GM19351 (cell line): ENCODE data around the gene CADPS.

Experiments used
- ATAC-seq: cut with Tn5 transposase; IDR thresholded peaks from one replicate; pipeline ENCODE4 v1.9.1; 2021; ENCODE audit warnings: mild to moderate bottlenecking, moderate library complexity; ENCODE audit not compliant: unreplicated experiment

The CADPS gene

DNA sequence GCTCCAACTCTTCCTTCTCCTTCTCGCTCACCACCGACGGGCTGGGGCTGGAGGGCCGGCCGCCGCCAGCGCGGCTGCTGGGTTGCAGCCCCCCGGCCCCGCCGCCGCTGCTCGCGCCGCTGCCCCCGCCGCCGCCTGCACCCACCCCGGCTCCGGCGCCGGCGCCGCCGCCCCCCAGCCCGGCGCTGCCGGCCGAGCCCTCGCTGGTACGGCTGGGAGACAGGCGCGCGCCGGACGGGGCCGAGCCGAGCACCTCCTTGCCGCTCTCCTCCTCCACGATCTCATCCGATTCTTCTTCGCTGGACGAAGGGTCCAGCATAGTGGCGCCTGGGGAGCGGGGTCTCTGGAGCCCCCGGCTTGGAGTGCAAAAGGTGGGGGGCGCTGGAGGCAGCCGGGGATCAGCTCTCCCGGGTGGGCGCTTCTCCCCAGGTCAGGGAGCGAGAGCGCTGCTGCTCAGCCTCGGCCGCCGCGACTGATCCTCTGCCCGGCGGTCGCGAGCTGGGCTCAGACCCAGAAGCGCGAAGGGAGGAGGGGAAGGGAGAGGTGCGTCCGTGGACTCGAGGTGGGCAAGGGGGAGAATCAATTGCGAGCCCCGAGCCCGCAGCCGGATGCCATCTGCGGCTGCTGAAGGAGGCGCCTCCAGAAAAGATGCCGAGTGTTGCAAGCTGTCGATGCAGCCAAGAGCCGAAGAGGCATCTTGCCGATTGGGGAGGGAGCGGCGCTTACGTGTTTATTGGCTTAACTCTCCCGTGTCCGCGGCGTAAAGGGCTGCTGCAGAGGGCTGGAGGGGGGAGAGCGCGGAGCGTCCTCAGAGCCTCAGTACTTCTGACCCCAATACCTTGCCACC, at the start of gene CADPS:
CADPS (minus strand) TSS at position 706 of the 847 bp plus-strand sequence; CDS start at position 319, 387 bp downstream.
- no peak for ATAC-seq

DNA sequence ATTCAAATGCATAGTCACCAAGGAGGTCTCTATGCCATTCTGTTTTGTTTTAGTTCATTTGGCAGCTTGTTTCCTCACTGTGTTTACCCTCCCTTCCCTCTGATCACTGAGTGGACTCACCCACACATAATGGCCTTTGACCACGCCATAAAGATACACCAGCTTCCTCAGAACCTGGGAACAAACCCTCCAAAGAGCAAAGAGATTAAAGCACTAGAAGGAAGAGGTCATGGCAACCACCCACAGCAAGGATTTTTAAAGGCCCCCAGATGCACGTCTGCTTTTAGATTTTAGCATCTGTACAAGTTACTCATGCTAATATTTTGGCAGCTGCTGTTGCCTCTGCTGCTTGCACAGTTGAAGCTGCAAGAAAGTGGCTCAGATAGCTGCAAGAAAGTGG, 47.9 kb upstream of the CADPS start:
- ATAC-seq: no peak

DNA sequence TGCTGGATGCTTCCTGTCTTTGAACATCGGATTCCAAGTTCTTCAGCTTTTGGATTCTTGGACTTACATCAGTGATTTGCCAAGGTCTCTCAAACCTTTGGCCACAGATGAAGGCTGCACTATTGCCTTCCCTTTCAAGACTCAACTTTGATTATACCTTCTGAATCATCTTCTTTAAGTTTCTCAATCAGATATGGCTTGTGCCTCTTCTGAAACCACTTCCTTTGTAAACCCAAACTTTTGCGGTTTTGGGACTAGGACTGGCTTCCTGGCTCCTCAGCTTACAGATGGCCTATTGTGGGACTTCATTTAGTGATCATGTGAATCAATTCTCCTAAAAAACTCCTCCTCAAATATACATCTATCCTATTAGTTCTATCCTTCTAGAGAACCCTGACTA, 47.1 kb upstream of the CADPS start:
- no peak for ATAC-seq

DNA sequence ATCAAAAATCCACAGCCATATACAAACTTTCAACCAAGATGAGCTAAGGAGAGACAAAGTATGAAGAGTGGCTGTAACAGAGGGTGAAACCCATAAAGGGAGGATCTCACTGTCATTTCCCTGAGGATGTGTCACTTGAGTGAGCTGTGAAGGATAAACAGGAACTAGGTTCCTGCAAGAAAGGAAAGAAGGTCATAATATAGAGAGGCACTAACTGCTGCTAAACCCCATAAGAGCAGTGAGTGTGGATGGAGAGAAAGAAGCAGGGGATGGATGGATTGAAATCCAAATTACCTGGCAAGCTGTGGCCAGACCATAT, 45.2 kb upstream of the CADPS start:
- ATAC-seq: no peak

DNA sequence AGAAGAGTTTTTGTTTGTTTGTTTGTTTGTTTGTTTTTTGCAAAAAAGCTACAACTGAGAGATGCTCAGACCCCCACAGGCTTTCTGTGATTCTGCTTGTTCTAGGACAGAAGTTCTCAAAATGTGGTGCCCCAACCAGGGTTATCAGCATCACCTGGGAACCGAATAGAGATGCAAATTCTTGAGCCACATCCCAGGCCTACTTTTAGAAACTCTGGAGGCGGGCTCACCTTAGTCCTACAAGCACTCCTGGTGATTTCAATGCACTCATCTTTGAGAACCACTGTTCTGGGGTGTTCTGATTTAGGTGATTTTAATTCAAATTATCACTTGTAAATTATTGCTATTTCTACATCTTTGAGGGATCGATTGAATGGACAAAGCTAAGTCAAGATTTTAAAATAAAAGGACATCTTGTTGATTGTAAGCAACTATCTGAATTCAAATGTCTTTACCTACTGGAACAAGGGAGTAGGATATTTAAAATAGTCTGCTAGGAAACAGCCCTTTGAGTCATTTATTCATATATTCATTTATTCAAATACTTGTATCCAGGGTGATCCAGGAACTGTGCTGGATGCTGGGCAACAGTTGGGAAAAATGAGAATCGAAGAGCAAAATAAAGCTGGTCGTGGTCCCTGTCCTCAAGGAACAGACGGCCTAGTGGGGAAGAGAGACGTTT, 44.7 kb upstream of the CADPS start:
- ATAC-seq: no peak

DNA sequence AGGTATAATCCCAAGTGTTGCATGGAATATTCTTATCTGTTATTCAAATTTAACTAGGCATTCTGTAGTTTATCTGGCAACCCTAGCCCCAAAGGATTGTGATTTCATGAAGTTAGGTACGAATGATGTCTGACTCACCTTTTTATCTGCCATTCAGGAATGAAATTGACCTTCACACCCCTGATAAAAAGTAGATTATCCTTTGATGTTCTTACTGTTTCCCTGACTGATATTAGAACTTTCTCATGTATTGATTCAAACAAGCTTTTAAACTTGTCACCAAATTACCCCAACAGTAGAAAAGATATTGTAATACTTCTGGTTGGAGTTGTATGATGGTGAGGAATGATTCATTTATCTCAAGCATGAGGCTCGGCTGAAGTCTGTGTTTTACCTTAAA, 43.6 kb upstream of the CADPS start:
- ATAC-seq: no peak

DNA sequence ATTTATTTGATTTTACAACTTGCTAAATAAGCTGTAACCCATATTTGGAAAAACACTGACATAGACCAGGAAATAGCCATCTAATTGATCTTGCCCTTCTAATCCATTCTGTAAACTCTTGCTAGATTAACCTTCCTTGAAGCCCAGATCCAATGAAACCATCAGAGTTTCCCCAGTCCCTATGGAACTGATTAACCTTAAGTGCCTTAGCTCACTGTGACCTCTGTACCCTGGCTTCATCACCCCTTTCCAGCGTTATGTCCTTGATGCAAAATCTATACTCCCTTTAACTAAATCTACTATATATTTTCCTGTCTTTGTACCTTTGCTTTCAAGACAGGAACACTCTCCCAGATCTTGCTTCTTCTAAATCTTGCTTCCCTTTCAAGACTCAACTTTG, 42.9 kb upstream of the CADPS start:
- ATAC-seq: no peak

DNA sequence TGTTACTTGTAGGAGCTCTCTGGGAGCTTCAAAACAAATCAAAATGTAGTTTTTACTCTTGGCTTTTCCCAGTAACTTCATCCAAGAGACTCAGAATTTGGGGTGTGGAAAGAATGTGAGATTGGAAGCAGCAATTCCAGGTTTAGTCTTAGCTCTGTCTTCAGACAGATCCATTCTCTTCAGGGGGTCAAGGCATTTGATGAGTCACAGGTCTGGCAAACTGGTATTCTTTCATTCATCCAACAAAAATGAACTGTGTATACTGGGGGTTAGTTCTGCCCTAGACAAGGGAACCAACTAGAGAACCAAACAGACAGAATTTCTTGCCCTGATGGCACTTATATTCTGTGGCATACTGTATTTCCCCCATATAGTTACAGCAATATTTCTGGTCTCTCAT, 36.3 kb upstream of the CADPS start:
- no peak for ATAC-seq

DNA sequence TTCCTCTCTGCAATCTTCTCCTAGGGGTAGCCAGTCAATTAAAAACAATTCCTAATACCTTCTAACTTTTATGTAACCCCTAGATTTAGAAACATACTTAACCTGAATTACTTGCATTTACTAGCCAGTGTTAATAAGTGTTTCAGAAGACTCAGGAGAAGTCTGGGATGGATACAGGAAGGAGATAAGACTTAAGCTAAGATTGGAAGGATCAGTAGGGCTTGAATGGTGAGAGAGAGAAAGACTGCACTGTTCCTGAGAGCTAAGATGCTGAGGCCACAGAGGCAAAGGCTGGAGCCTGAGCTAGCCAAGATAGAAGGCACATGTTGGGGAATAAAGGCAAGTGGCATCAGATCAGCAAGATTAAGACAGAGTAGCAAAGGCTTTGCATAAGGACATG, 30.1 kb upstream of the CADPS start:
- no peak for ATAC-seq

DNA sequence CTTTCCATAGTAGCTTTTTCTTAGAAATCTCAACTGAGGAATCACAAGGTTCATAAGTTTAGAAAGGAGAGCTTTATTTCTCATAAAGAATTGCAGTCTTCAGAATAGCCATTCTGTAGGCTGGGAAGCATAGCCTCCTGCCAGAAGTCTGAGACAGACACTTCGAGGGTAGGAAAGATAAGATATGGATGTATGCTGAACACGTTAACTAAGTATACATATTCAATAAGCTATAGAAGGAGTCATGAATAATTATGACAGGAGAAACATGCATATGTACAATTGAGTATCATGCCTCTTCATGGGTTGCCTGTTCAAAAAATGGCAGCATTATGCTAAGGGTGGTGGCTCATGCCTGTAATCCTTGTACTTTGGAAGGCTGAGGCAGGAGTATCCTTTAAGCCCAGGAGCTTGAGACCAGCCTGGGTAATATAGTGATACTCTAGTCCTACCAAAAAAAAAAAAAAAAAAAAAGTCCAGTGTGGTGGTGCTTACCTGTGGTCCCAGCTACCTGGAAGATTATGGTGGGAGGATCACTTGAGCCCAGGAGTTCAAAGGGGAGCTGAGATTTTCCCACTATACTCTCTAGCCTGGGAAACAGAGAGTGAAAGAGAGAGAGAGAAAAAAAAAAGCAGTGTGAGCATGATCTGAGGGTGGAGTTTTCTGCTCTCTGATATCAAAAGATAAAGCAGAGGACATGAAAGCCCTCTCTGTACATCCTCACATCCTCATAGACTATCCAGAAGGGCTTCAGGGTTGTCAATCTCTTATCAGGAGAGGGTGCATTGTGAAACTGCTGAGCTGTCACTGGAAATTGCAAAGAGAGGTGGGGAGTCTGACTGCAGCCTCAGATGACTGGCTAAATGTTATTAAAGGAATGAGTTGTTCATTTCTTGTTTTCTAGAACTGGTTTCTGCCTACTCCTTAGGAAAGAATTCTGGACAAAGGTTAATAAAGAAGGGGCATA, 23.6 kb upstream of the CADPS start:
- no peak for ATAC-seq

DNA sequence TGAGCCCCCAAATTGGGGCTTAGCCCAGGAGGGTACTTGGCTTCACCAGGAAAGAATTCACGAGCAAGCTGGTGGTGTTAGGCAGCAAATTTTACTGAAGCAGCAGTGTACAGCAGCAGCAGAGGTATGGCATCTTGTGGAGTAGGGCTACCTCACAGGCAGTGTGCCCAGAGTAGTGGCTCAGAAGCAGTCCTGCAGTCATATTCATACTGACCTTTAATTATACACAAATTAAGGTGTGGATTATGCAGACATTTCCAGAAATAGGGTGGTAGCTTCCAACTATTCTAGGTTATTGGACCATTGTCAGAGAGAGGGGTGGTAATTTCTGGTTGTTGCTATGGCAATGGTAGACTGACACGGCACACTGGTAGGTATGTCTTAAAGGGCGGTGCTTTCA, 20.7 kb upstream of the CADPS start:
- no peak for ATAC-seq

DNA sequence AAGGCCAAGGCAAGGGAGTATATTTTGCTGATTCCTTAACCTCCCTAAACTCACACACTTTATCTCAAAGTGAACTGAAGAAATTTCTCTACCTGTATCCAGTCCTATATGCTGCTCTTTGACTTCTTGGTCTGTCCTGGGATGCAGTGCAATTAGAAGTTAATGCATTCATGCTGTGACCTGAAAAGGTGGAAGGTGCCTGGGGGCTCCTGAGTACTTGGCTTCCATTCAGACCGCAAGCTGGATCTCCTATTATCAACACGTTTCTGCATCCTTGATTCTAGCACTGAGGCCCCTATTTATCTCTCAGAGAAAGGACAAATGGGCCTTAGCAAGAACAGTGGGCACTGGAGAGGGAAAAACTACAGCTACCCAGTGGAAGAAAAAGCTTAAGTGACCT, 17.7 kb upstream of the CADPS start:
- no peak for ATAC-seq

DNA sequence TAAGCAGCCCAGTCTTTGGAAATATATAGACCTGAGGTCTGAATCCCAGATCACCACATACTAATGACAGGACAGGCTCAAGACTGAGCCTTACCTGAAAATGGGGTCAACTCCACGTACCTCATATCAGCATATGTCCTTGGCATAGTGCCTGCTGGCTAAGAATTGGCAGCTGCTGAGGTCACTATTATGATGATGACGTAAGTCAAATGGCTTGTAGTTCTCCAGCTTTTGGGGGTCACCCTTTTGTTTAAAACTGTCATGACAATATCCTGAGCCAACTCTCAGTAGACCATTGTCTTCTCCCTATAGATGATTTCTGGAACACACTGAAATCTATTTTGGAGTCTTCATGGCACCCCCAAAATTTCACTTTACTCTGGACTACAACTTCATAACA, 16.8 kb upstream of the CADPS start:
- ATAC-seq: no peak

DNA sequence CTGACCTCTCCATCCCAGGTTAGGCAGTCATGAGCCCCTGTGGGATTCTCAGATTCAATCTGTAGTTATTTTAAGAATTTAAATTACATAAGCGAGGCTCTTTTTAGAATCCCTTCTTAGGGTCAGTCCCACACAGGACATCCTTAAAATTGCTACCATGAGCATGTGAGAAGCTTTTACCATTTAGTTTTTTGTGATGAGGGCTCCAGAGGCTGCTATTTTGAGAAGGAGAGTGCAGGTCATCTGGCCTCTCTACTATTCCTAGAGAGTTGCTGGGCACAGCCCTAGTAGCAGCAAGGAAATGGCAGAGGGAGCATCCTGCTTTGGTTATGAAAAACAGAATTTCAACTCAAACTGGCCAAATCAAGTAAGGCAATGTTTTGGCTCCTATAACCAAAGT, 13.6 kb upstream of the CADPS start:
- no peak for ATAC-seq

DNA sequence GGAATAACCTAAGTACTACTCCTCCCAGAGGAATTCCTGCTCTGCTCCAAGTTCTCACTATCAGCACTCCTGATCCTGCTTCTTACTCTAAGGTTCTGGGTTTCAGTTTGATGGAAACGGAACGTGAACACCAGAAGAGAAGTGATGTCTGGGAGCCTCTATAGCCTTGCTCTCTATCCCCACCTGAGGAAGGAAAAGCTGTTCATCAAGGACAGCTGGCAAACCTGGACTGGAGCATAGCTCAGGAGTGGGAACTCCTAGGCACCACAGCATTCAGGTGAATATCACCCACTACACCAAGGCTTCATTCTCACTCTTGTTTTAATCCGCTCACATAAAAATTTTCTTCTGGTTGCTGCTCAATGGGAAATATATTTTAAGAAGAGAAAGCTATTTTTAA, 13.0 kb upstream of the CADPS start:
- no peak for ATAC-seq

DNA sequence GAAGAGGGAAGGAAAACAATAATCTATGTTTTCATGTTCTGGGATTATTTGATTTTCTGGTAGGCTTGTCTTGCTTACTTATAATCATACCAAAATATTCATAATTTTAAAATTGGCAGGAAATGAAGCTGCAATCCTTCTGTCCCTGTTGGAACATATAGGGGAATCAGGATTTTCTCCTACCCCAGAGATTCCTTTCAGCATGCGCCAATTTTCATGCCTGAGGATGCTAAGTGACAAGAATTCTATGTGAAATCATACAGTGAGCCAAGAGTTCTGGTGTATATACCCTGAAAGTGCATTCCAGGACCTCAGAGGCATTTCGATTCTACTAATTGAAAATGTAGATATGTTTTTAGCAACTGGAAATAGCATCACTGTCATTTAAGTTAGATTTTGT, 9.9 kb upstream of the CADPS start:
- ATAC-seq: no peak

DNA sequence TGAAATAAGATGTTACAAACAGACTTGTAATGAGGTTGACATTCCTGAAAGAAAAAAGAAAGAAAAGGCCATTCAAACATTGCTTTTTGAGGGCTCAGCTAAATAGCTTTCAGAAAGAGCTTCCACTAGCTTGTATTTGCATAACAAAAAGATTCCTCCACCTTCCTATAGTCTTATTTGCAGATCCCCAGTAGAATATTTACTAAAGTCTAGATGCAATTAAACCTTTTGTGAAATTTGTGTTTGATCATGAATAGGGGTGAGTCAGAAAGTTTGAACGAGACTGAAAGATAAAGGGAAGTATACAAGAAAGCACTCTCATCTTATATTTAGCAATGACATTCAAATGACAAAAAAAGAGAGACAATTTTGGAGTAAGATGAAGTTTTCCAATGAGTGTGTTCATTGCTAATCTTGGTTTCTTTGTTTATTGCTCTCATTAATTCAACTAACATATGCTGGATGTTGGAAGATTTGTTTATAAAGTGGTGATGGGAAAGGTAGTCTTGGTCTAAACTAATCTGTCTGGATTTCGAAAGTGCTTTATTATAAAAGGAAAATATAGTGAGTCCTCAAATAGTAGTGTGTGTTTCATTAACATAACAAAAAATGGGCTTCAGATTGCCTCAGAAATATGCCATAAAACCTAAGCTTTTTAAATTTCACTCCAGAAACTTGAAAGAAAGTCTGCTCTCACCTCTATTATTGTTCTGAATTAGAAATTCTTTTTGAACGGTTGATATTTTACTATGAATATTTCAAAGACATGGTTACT, 9.1 kb upstream of the CADPS start:
- no peak for ATAC-seq

DNA sequence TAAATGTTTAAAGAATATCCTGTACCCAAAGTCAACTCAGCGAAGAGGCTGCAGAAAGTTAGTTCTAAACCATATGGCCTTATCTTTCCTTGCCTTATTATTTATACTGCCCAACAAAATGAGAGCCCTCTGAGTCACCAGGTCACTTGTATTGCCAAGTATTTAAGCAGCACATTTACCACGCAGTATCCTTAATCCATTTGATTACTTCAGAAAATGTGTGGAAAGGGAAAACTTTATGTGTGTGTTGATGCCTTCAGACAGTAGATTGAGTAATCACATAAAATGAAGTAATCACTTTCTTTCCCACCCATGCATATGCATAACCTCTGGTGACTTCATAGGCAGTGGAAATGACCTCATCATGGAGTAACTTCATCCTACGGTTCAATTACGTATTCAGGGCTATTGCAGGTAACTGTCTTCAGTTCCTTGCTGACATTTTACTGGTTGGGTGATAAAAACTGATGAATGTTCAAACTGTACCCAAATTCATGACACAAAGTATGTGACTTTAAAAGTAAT, 7.5 kb upstream of the CADPS start:
- no peak for ATAC-seq

DNA sequence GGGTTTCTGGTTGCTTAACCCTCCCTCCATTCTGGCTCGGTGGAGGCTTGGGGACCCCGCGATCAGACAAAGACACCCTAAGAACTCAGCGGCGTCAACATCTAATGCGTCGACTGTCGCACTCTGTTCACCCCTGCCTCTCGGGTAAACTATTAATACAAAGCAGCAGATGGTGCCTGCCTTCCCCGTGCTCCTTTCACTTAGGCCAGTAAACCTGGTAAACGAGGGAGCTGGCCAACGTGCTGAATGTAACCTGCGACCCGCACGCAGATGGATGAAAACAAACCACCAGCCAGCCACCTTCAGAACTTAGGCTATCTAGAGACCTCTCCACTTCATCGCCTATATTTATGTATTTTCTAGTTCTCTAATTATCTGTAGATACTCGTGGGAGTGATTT, 848 bp upstream of the CADPS start:
- ATAC-seq: no peak

DNA sequence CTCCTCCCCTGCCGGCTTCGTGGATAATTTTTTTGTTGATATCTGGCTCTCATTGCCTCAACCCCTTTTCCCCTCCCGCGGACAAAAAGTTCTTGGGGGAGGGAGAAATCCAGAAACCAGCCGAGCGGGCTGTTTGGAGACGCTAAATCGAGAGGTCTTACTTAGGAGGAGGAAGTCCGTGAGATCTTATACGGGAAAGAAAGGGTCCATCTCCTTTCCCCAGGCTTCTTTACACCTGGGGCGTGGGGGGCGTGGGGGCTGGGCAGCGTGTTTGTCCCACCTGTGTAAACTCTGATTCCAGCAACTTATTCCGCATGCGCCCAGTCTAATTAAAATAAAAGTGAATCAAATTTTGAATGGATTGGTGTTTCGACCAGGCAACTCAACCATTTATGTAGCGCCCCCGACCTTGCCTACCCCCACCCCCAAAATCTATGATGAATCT, 364 bp upstream of the CADPS start:
- no peak for ATAC-seq
